Measurements from ENCODE around the gene PLXDC2.

PLXDC2 gene

GRCh38 chr10:19857876-19858275 is 41.6 kb downstream of the PLXDC2 start:
- Histone ChIP-seq H3K9me3 (ENCODE audit: control insufficient read depth in 2 of 2, low read length in 2 of 2) (no peaks in the 10 kb centered on the region), H3K4me3 (ENCODE audit: low read length in 2 of 2) (no peak overlapping the region), H3K27me3 (ENCODE audit: control insufficient read depth in 1 of 2, insufficient read depth in 2 of 2, low read length in 2 of 2) (no peaks in the 10 kb centered on the region), H3K9ac (ENCODE audit: low read length in 2 of 2) (no peak overlapping the region), H3K4me1 (ENCODE audit: control insufficient read depth, insufficient read depth, low read length) (no peaks in the 10 kb centered on the region), H3K27ac (ENCODE audit: low read length) (no peak overlapping the region), H3K36me3 (ENCODE audit: control insufficient read depth in 2 of 2, insufficient read depth in 2 of 2, low read length in 2 of 2) (no peaks in the 10 kb centered on the region)

GRCh38 chr10:19860107-19860506 is 43.9 kb downstream of the PLXDC2 start:
- no peaks in the 10 kb centered on the region for H3K9me3 ChIP-seq (ENCODE audit: control insufficient read depth in 2 of 2, low read length in 2 of 2)
- no peak overlapping the region for H3K9ac ChIP-seq (ENCODE audit: low read length in 2 of 2)
- no peak overlapping the region for H3K4me3 ChIP-seq (ENCODE audit: low read length in 2 of 2)
- no peaks in the 10 kb centered on the region for H3K36me3 ChIP-seq (ENCODE audit: control insufficient read depth in 2 of 2, insufficient read depth in 2 of 2, low read length in 2 of 2)
- no peaks in the 10 kb centered on the region for H3K4me1 ChIP-seq (ENCODE audit: control insufficient read depth, insufficient read depth, low read length)
- H3K27me3 ChIP-seq (ENCODE audit: control insufficient read depth in 1 of 2, insufficient read depth in 2 of 2, low read length in 2 of 2), result no peaks in the 10 kb centered on the region
- no peak overlapping the region for H3K27ac ChIP-seq (ENCODE audit: low read length)

- peak overlapping the region; percentile 10 to 16 for H3K4me3 ChIP-seq (ENCODE audit: low read length in 2 of 2)
These were observed 46.7 kb downstream of the PLXDC2 start for GRCh38 chr10:19862811-19863515.

DNA sequence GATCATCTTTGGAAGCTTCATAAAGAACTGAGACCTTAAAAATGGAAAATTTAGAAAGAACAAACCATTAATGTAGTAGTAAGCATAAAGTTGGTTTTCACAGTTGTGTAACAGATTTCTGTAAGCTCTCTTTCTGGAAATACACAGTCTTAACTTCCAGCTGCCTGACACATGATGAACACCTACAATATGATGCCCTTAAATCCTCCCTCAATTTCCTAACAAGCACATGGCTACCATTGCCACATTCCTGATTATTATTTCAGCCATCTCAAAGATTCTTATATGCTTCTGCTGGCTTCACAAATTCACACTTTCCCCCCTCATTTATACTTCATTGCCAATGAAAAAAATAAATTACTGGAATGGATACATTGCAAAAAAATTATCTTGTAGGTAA is 49.4 kb downstream of the PLXDC2 start:
- no peak overlapping the region for H3K9ac ChIP-seq (ENCODE audit: low read length in 2 of 2)
- no peak overlapping the region for H3K4me3 ChIP-seq (ENCODE audit: low read length in 2 of 2)
- H3K36me3 ChIP-seq (ENCODE audit: control insufficient read depth in 2 of 2, insufficient read depth in 2 of 2, low read length in 2 of 2), result no peaks in the 10 kb centered on the region
- no peak overlapping the region for H3K27ac ChIP-seq (ENCODE audit: low read length)
- no peaks in the 10 kb centered on the region for H3K4me1 ChIP-seq (ENCODE audit: control insufficient read depth, insufficient read depth, low read length)
- no peaks in the 10 kb centered on the region for H3K9me3 ChIP-seq (ENCODE audit: control insufficient read depth in 2 of 2, low read length in 2 of 2)
- H3K27me3 ChIP-seq (ENCODE audit: control insufficient read depth in 1 of 2, insufficient read depth in 2 of 2, low read length in 2 of 2), result no peaks in the 10 kb centered on the region

More at GRCh38 chr10:19862811-19863515, 46.7 kb downstream of the PLXDC2 start:
- Histone ChIP-seq H3K9me3 (ENCODE audit: control insufficient read depth in 2 of 2, low read length in 2 of 2) (no peaks in the 10 kb centered on the region), H3K9ac (ENCODE audit: low read length in 2 of 2) (no peak overlapping the region), H3K36me3 (ENCODE audit: control insufficient read depth in 2 of 2, insufficient read depth in 2 of 2, low read length in 2 of 2) (no peaks in the 10 kb centered on the region), H3K4me1 (ENCODE audit: control insufficient read depth, insufficient read depth, low read length) (no peaks in the 10 kb centered on the region), H3K27ac (ENCODE audit: low read length) (no peak overlapping the region), H3K27me3 (ENCODE audit: control insufficient read depth in 1 of 2, insufficient read depth in 2 of 2, low read length in 2 of 2) (no peaks in the 10 kb centered on the region)

- Histone ChIP-seq H3K27me3 (ENCODE audit: control insufficient read depth in 1 of 2, insufficient read depth in 2 of 2, low read length in 2 of 2) (no peaks in the 10 kb centered on the region), H3K36me3 (ENCODE audit: control insufficient read depth in 2 of 2, insufficient read depth in 2 of 2, low read length in 2 of 2) (no peaks in the 10 kb centered on the region)
These were observed 53.1 kb downstream of the PLXDC2 start for GRCh38 chr10:19869370-19869769.

GRCh38 chr10:19872504-19873271 is 56.5 kb downstream of the PLXDC2 start:
- no peaks in the 10 kb centered on the region for H3K36me3 ChIP-seq (ENCODE audit: control insufficient read depth in 2 of 2, insufficient read depth in 2 of 2, low read length in 2 of 2)
- no peaks in the 10 kb centered on the region for H3K9me3 ChIP-seq (ENCODE audit: control insufficient read depth in 2 of 2, low read length in 2 of 2)
- H3K9ac ChIP-seq (ENCODE audit: low read length in 2 of 2), result no peak overlapping the region
- H3K27me3 ChIP-seq (ENCODE audit: control insufficient read depth in 1 of 2, insufficient read depth in 2 of 2, low read length in 2 of 2), result no peaks in the 10 kb centered on the region
- H3K4me3 ChIP-seq (ENCODE audit: low read length in 2 of 2), result no peak overlapping the region
- H3K4me1 ChIP-seq (ENCODE audit: control insufficient read depth, insufficient read depth, low read length), result no peaks in the 10 kb centered on the region
- H3K27ac ChIP-seq (ENCODE audit: low read length), result no peak overlapping the region

More at GRCh38 chr10:19869370-19869769, 53.1 kb downstream of the PLXDC2 start:
- Histone ChIP-seq H3K9ac (ENCODE audit: low read length in 2 of 2) (no peak overlapping the region), H3K4me3 (ENCODE audit: low read length in 2 of 2) (no peak overlapping the region), H3K9me3 (ENCODE audit: control insufficient read depth in 2 of 2, low read length in 2 of 2) (no peaks in the 10 kb centered on the region), H3K4me1 (ENCODE audit: control insufficient read depth, insufficient read depth, low read length) (no peaks in the 10 kb centered on the region), H3K27ac (ENCODE audit: low read length) (no peak overlapping the region)

- no peak overlapping the region for H3K27ac ChIP-seq (ENCODE audit: low read length)
These were observed 58.0 kb downstream of the PLXDC2 start for GRCh38 chr10:19874190-19874589.

DNA sequence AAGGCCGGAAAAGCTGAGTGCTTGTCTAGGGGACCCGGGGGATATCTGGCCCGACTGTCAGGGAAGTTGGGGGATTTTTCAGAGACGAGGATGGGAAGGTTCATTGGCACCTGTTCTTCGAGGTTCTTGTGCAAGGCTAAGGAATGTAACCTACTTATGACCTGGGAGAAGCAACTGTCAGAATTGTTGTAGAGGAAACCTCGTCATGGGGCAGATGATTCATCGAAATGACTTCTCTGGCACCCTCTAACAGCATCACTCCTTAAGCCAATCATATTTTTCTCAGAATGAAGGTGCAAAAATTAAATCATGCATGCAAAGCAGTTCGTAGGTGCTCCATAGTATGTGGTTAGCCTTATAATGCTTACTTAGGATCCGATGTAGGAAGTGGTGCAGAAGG is 58.6 kb downstream of the PLXDC2 start:
- H3K27me3 ChIP-seq (ENCODE audit: control insufficient read depth in 1 of 2, insufficient read depth in 2 of 2, low read length in 2 of 2), result no peaks in the 10 kb centered on the region
- H3K4me3 ChIP-seq (ENCODE audit: low read length in 2 of 2), result no peak overlapping the region
- H3K9ac ChIP-seq (ENCODE audit: low read length in 2 of 2), result no peak overlapping the region
- H3K27ac ChIP-seq (ENCODE audit: low read length), result no peak overlapping the region
- H3K4me1 ChIP-seq (ENCODE audit: control insufficient read depth, insufficient read depth, low read length), result no peaks in the 10 kb centered on the region
- no peaks in the 10 kb centered on the region for H3K36me3 ChIP-seq (ENCODE audit: control insufficient read depth in 2 of 2, insufficient read depth in 2 of 2, low read length in 2 of 2)
- no peaks in the 10 kb centered on the region for H3K9me3 ChIP-seq (ENCODE audit: control insufficient read depth in 2 of 2, low read length in 2 of 2)

More at GRCh38 chr10:19874190-19874589, 58.0 kb downstream of the PLXDC2 start:
- no peaks in the 10 kb centered on the region for H3K36me3 ChIP-seq (ENCODE audit: control insufficient read depth in 2 of 2, insufficient read depth in 2 of 2, low read length in 2 of 2)
- no peaks in the 10 kb centered on the region for H3K27me3 ChIP-seq (ENCODE audit: control insufficient read depth in 1 of 2, insufficient read depth in 2 of 2, low read length in 2 of 2)
- H3K4me3 ChIP-seq (ENCODE audit: low read length in 2 of 2), result no peak overlapping the region
- no peaks in the 10 kb centered on the region for H3K4me1 ChIP-seq (ENCODE audit: control insufficient read depth, insufficient read depth, low read length)
- H3K9ac ChIP-seq (ENCODE audit: low read length in 2 of 2), result no peak overlapping the region
- no peaks in the 10 kb centered on the region for H3K9me3 ChIP-seq (ENCODE audit: control insufficient read depth in 2 of 2, low read length in 2 of 2)

- H3K4me1 ChIP-seq (ENCODE audit: control insufficient read depth, insufficient read depth, low read length), result no peaks in the 10 kb centered on the region
These were observed 60.3 kb downstream of the PLXDC2 start for GRCh38 chr10:19876570-19876969.

GRCh38 chr10:19877466-19878255 is 61.4 kb downstream of the PLXDC2 start:
- no peak overlapping the region for H3K27ac ChIP-seq (ENCODE audit: low read length)
- H3K27me3 ChIP-seq (ENCODE audit: control insufficient read depth in 1 of 2, insufficient read depth in 2 of 2, low read length in 2 of 2), result no peaks in the 10 kb centered on the region
- H3K9me3 ChIP-seq (ENCODE audit: control insufficient read depth in 2 of 2, low read length in 2 of 2), result no peaks in the 10 kb centered on the region
- H3K36me3 ChIP-seq (ENCODE audit: control insufficient read depth in 2 of 2, insufficient read depth in 2 of 2, low read length in 2 of 2), result no peaks in the 10 kb centered on the region
- H3K4me3 ChIP-seq (ENCODE audit: low read length in 2 of 2), result no peak overlapping the region
- H3K4me1 ChIP-seq (ENCODE audit: control insufficient read depth, insufficient read depth, low read length), result no peaks in the 10 kb centered on the region
- H3K9ac ChIP-seq (ENCODE audit: low read length in 2 of 2), result no peak overlapping the region

More at GRCh38 chr10:19876570-19876969, 60.3 kb downstream of the PLXDC2 start:
- H3K27me3 ChIP-seq (ENCODE audit: control insufficient read depth in 1 of 2, insufficient read depth in 2 of 2, low read length in 2 of 2), result no peaks in the 10 kb centered on the region
- H3K27ac ChIP-seq (ENCODE audit: low read length), result no peak overlapping the region
- no peaks in the 10 kb centered on the region for H3K9me3 ChIP-seq (ENCODE audit: control insufficient read depth in 2 of 2, low read length in 2 of 2)
- H3K9ac ChIP-seq (ENCODE audit: low read length in 2 of 2), result no peak overlapping the region
- no peak overlapping the region for H3K4me3 ChIP-seq (ENCODE audit: low read length in 2 of 2)
- no peaks in the 10 kb centered on the region for H3K36me3 ChIP-seq (ENCODE audit: control insufficient read depth in 2 of 2, insufficient read depth in 2 of 2, low read length in 2 of 2)
